Upper lobe of right lung (tissue), 1 donor: ENCODE data around the gene ZNF557. TPM values are rescaled to one million over a fixed set of nuclear protein-coding genes. Genes with fewer than 3 reads are reported as not detected.
"Not testable (repeated sequence)": the region's sequence is repeated elsewhere in the genome, so short reads cannot be mapped to it uniquely, and the experiment has no call there.

Experiments
- ATAC-seq: fragments of 200-7000 bp; cut with Tn5 transposase; one replicate; pipeline ENCODE4 v1.9.1; 2020; ENCODE audit warnings: mild to moderate bottlenecking, moderate library complexity
- DNase-seq: peaks from one replicate; pipeline ENCODE4 v3.0.0-alpha.2; 2020
- H3K27ac ChIP-seq: fragments of 200-600 bp; one replicate; pipeline ENCODE4 v1.8.0; 2022
- H3K27me3 ChIP-seq: fragments of 200-600 bp; one replicate; pipeline ENCODE4 v1.8.0; 2022; ENCODE audit warnings: mild to moderate bottlenecking
- H3K36me3 ChIP-seq: fragments of 200-600 bp; one replicate; pipeline ENCODE4 v1.8.0; 2022
- H3K4me1 ChIP-seq: fragments of 200-600 bp; one replicate; pipeline ENCODE4 v1.8.0; 2022
- H3K4me3 ChIP-seq: fragments of 200-600 bp; one replicate; pipeline ENCODE4 v1.8.0; 2022; ENCODE audit warnings: mild to moderate bottlenecking
- H3K9me3 ChIP-seq: fragments of 200-600 bp; one replicate; pipeline ENCODE4 v1.8.0; 2022
- intact Hi-C: fragments of 100-400 bp; cut with DNase I; formaldehyde crosslinking; loops from one replicate; pipeline ENCODE4 v1.11.0; 2022
- total RNA-seq: library from RNA; stranded (reverse); fragmentation: NEBNext Ultra II Directional; extraction: Animal tissue kit (Norgen Biotek cat#: 25700); gene quantifications from one replicate; pipeline ENCODE4 v1.2.1, GENCODE V29; 2021
- TF ChIP-seq, protein P1 (sequence below): fragments of 200-600 bp; IDR thresholded peaks from one replicate; pipeline ENCODE4 v1.8.0; 2022; ENCODE audit warnings: antibody characterized with exemption
- donor health status: DM: no; HTN: yes; CAD: no; lungs with severe emphysema.

Gene ZNF557
- total RNA-seq, 1 donor from 2014 or later, result 11.1 TPM

- ATAC-seq, H3K4me1 ChIP-seq, H3K27me3 ChIP-seq, H3K36me3 ChIP-seq, H3K9me3 ChIP-seq, intact Hi-C loops, H3K27ac ChIP-seq, H3K4me3 ChIP-seq, DNase-seq: not testable (repeated sequence)
These were observed 10.9 kb upstream of the ZNF557 start, which contains the start of gene MBD3L3 for GRCh38 chr19:7058576-7058975. Gene MBD3L3, minus strand, starts transcription at chr19:7058676. Its CDS starts 71 bp downstream, at chr19:7058605.

GRCh38 chr19:7059977-7060376, 9.5 kb upstream of the ZNF557 start:
- H3K4me3 ChIP-seq, H3K27ac ChIP-seq, ATAC-seq, H3K27me3 ChIP-seq, H3K36me3 ChIP-seq, H3K9me3 ChIP-seq, H3K4me1 ChIP-seq, DNase-seq, intact Hi-C loops: not testable (repeated sequence)

DNA sequence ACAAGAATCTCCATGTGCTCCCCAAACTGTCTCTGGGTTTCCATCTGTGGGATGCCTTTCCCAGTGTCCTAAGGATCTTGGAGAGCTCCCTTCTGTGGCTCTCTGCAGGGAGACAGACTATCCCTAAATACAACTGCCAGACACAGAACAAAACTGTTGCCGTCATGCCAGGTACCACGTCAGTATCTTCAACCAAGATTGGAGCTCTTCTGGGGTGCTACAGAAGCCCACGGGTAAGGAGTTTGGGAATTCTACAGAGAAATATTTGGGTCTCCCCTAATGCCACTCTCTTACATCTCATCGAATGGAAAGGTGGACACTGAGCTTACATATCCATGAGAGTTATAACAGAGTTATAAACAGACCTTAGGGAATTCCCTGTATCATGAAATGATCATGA, 6.2 kb upstream of the ZNF557 start:
- ATAC-seq (no peak), DNase-seq (no peak)
- TF ChIP-seq, protein P1, sequence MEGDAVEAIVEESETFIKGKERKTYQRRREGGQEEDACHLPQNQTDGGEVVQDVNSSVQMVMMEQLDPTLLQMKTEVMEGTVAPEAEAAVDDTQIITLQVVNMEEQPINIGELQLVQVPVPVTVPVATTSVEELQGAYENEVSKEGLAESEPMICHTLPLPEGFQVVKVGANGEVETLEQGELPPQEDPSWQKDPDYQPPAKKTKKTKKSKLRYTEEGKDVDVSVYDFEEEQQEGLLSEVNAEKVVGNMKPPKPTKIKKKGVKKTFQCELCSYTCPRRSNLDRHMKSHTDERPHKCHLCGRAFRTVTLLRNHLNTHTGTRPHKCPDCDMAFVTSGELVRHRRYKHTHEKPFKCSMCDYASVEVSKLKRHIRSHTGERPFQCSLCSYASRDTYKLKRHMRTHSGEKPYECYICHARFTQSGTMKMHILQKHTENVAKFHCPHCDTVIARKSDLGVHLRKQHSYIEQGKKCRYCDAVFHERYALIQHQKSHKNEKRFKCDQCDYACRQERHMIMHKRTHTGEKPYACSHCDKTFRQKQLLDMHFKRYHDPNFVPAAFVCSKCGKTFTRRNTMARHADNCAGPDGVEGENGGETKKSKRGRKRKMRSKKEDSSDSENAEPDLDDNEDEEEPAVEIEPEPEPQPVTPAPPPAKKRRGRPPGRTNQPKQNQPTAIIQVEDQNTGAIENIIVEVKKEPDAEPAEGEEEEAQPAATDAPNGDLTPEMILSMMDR, result no peak
- H3K36me3 ChIP-seq, result no peaks in the 10 kb centered on the region
- no peaks in the 10 kb centered on the region for H3K4me1 ChIP-seq
- intact Hi-C loops, result no loop called here
- H3K9me3 ChIP-seq, result no peaks in the 10 kb centered on the region
- H3K4me3 ChIP-seq, result no peak overlapping the region
- no peak overlapping the region for H3K27ac ChIP-seq
- H3K27me3 ChIP-seq, result no peaks in the 10 kb centered on the region

DNA sequence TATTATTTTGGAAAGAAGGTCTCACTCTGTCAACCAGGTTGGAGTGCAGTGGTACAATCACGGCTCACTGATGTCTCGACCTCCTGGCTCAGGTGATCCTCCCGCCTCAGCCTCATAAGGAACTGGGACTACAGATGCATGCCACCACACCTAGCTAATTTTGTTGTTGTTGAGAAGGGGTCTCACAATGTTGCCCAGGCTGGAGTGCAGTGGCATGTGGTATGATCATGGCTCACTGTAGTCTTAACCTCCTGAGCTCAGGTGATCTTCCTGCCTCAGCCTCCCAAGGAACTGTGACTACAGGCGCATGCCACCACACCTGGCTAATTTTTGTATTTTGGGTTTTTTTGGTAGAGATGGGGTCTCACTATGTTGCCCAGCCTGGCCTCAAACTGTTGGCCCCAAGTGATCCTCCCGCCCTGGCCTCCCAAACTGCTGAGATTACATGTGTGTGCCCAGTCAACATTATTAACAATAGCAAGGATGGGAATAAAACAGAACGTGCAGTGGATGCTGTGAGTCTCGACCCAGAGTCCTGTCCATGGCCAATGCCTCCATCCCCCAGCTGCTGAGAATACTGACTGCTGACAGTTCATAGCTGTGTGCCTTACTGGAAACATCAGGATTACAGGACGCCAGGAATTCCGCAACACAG, 5.6 kb upstream of the ZNF557 start:
- intact Hi-C loops, result no loop called here
- H3K36me3 ChIP-seq, result no peaks in the 10 kb centered on the region
- no peaks in the 10 kb centered on the region for H3K9me3 ChIP-seq
- no peak for DNase-seq
- TF ChIP-seq, protein P1, result no peak
- no peaks in the 10 kb centered on the region for H3K27me3 ChIP-seq
- H3K27ac ChIP-seq, result no peak overlapping the region
- H3K4me1 ChIP-seq, result no peaks in the 10 kb centered on the region
- no peak for ATAC-seq
- H3K4me3 ChIP-seq, result no peak overlapping the region

DNA sequence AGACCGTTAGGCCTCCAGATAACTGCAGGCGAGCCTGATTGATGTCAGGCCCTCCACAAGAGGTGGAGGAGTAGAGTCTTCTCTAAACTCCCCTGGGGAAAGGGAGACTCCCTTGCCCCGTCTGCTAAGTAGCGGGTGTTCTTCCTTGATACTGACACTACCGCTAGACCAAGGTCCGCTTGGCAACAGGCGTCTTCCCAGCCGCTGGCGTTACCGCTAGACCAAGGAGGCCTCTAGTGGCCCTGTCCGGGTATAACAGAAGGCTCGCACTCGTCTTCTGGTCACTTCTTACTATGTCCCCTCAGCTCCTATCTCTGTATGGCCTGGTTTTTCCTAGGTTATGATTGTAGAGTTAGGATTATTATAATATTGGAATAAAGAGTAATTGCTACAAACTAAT, 2.4 kb upstream of the ZNF557 start:
- peaks cover 14% of the 10 kb centered on the region for H3K36me3 ChIP-seq
- H3K27ac ChIP-seq, H3K4me3 ChIP-seq, DNase-seq, H3K9me3 ChIP-seq, H3K4me1 ChIP-seq, intact Hi-C loops, ATAC-seq, H3K27me3 ChIP-seq: not testable (repeated sequence)
- TF ChIP-seq, protein P1, result peak; percentile 32

- intact Hi-C loops, result no loop called here
- TF ChIP-seq, protein P1, result no peak
- Histone ChIP-seq H3K4me1 (peaks cover 8% of the 10 kb centered on the region), H3K27me3 (no peaks in the 10 kb centered on the region), H3K9me3 (no peaks in the 10 kb centered on the region), H3K27ac (no peak overlapping the region), H3K4me3 (no peak overlapping the region), H3K36me3 (peaks cover 20% of the 10 kb centered on the region)
- ATAC-seq, result no peak
- DNase-seq, result no peak
These were observed 1.8 kb upstream of the ZNF557 start for GRCh38 chr19:7067716-7068115.

- Histone ChIP-seq H3K4me1 (peaks cover 8% of the 10 kb centered on the region), H3K36me3 (peaks cover 29% of the 10 kb centered on the region), H3K27ac (no peak overlapping the region), H3K9me3 (no peaks in the 10 kb centered on the region), H3K4me3 (peak overlapping the region; percentile 13), H3K27me3 (no peaks in the 10 kb centered on the region)
- no peak for DNase-seq
- no peak for ATAC-seq
- intact Hi-C loops, result no loop called here
- TF ChIP-seq, protein P1, result no peak
These were observed 904 bp upstream of the ZNF557 start for GRCh38 chr19:7068599-7068998.
